Measurements from ENCODE around the gene OBSCN.
"Not testable (repeated sequence)": the region's sequence is repeated elsewhere in the genome, so short reads cannot be mapped to it uniquely, and the experiment has no call there.

Gene OBSCN

DNA sequence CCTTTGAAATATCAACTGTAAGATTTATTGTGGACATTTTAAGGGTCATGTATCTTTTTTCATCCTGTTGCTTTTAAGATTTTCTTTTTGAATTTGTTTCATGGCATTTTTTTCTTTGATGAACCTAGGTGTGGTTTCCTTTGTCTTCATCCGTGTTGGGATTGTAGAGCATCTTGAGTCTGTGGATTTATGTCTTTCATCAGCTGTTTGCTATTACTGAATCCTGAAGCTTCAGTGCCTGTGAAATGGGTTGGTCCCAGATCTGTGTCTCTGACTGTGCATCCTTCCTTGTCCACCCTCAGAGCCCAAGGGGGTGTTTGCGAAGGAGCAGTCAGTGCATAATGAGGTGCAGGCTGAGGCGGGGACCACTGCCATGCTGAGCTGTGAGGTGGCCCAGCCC, 37.3 kb downstream of the OBSCN start:
- no peak overlapping the region for H3K27ac ChIP-seq
- TF ChIP-seq CTCF (conservative IDR thresholded peaks at IDR 0.05) = no peak

GRCh38 chr1:228246216-228246900, 38.5 kb downstream of the OBSCN start:
- no peak for TF ChIP-seq CTCF (conservative IDR thresholded peaks at IDR 0.05)
- no peak overlapping the region for H3K27ac ChIP-seq

GRCh38 chr1:228249513-228250305, 41.9 kb downstream of the OBSCN start:
- H3K27ac ChIP-seq = no peak overlapping the region
- no peak for TF ChIP-seq CTCF (conservative IDR thresholded peaks at IDR 0.05)

DNA sequence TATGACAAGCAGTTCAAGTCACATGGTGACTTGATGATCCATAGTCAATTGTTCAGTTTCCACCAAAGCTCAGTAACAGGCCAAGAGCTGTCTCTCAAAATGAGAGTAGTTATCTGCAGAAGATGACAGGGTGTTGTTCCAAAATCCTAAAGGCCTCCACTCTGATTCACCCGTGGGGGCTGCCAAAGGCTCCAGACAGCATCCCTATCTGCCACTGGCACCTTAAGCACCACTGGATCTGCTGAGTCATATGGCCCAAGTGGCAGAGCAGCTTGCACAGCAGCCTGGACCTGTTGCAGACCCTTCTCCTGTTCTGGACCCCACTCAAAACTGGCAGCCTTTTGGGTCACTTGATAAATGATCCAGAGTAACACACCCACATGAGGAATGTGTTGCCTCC, 44.6 kb downstream of the OBSCN start:
- not testable (repeated sequence) for H3K27ac ChIP-seq

GRCh38 chr1:228256626-228257375, 49.0 kb downstream of the OBSCN start:
- TF ChIP-seq CTCF (conservative IDR thresholded peaks at IDR 0.05) = no peak

GRCh38 chr1:228258486-228258885, 50.6 kb downstream of the OBSCN start:
- TF ChIP-seq CTCF (conservative IDR thresholded peaks at IDR 0.05) = no peak
- no peak overlapping the region for H3K27ac ChIP-seq

More at GRCh38 chr1:228256626-228257375, 49.0 kb downstream of the OBSCN start:
- H3K27ac ChIP-seq = no peak overlapping the region

DNA sequence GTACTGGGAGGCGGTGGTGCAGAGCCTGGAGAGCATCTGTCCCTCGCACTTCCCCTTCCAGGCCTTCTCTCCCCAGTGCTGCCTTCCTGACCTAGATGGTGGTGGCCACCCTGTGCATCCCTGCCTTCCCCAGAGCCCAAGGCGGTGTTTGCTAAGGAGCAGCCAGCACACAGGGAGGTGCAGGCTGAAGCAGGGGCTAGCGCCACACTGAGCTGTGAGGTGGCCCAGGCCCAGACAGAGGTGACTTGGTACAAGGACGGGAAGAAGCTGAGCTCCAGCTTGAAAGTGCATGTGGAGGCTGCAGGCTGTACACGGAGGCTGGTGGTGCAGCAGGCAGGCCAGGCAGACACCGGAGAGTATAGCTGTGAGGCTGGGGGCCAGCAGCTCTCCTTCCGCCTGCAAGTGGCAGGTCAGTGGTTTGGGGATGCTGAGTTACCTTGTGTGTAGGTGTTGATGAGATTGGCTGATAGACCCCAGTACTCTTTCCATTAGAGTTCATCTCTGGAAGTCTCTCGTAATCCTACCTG, 51.6 kb downstream of the OBSCN start:
- no peak for TF ChIP-seq CTCF (conservative IDR thresholded peaks at IDR 0.05)

More for the DNA sequence above, 51.6 kb downstream of the OBSCN start:
- H3K27ac ChIP-seq = no peak overlapping the region

Data from VCaP (cell line).